OCI-LY3 (cell line): ENCODE measurements around the gene KIR2DL3.
"Not testable (repeated sequence)": the region's sequence is repeated elsewhere in the genome, so short reads cannot be mapped to it uniquely, and the experiment has no call there.

Source experiments
- CTCF ChIP-seq: fragments of 200-600, 300-600 bp; sonication (generic); IDR thresholded peaks from 2 replicates; pipeline ENCODE4 v1.5.1; 2014; ENCODE audit warnings: antibody characterized with exemption, low read length, low read depth
- EZH2phosphoT487 ChIP-seq: fragments of 200-600 bp; shearing (Covaris generic); IDR thresholded peaks from 2 replicates; pipeline ENCODE4 v1.6.1; 2018; ENCODE audit warnings: antibody characterized with exemption, mixed run types, low read depth

- TF ChIP-seq CTCF, EZH2phosphoT487: not testable (repeated sequence)
Observed at GRCh38 chr19:54788154-54788553, 49.8 kb downstream of the KIR2DL3 start.
